ENCODE results near the gene ZNF136.
A peak's percentile ranks its signal among the peaks of the same experiment; 100 is the strongest.

ZNF136 gene

GRCh38 chr19:12194827-12195731, 32.2 kb downstream of the ZNF136 start:
- peak; percentile 60 for DNase-seq (ENCODE audit: low spot score)

- DNase-seq (ENCODE audit: low spot score), result no peak
These were observed 35.2 kb downstream of the ZNF136 start for GRCh38 chr19:12198136-12198535.

- no peak for DNase-seq (ENCODE audit: low spot score)
These were observed 37.0 kb downstream of the ZNF136 start for GRCh38 chr19:12199757-12200419.

GRCh38 chr19:12202250-12202649, 39.4 kb downstream of the ZNF136 start:
- DNase-seq (ENCODE audit: low spot score), result peak; percentile 66

- no peak for DNase-seq (ENCODE audit: low spot score)
These were observed 42.4 kb downstream of the ZNF136 start for GRCh38 chr19:12205296-12205695.

- DNase-seq (ENCODE audit: low spot score), result no peak
These were observed 45.3 kb downstream of the ZNF136 start for GRCh38 chr19:12208221-12208620.

- DNase-seq (ENCODE audit: low spot score), result no peak
These were observed 54.4 kb downstream of the ZNF136 start for GRCh38 chr19:12217332-12217731.

- DNase-seq (ENCODE audit: low spot score), result no peak
These were observed 60.2 kb downstream of the ZNF136 start for GRCh38 chr19:12222980-12223630.

- no peak for DNase-seq (ENCODE audit: low spot score)
These were observed 61.8 kb downstream of the ZNF136 start for GRCh38 chr19:12224676-12225075.

- no peak for DNase-seq (ENCODE audit: low spot score)
These were observed 67.1 kb downstream of the ZNF136 start for GRCh38 chr19:12229990-12230389.

GRCh38 chr19:12230751-12231733, 68.1 kb downstream of the ZNF136 start:
- no peak for DNase-seq (ENCODE audit: low spot score)

GRCh38 chr19:12232961-12233360, 70.1 kb downstream of the ZNF136 start:
- DNase-seq (ENCODE audit: low spot score), result no peak

GRCh38 chr19:12237143-12237839, 74.4 kb downstream of the ZNF136 start:
- DNase-seq (ENCODE audit: low spot score), result no peak
